ENCODE results near the gene NLRP14. TPM values are rescaled to one million over a fixed set of nuclear protein-coding genes. Genes with fewer than 3 reads are reported as not detected.

Gene NLRP14
- total RNA-seq, 1 experiment from 2014 or later: 0.19 TPM

DNA sequence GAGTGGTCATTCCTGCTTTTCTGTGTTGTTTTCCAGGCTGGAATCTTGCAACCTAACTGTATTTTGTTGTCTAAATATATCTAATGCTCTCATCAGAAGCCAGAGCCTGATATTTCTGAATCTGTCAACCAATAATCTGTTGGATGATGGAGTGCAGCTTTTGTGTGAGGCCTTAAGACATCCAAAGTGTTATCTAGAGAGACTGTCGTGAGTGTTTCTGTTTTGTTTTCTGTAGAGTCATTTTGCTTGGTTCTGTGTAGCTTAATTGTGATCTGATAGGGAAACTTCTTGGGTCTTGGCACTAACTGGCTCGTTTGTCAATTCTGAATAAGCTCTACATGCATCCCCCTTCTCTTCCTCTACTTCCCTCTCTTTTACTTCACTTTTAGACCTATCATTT, 37.4 kb downstream of the NLRP14 start:
- no peak for DNase-seq (ENCODE audit: low spot score)

DNA sequence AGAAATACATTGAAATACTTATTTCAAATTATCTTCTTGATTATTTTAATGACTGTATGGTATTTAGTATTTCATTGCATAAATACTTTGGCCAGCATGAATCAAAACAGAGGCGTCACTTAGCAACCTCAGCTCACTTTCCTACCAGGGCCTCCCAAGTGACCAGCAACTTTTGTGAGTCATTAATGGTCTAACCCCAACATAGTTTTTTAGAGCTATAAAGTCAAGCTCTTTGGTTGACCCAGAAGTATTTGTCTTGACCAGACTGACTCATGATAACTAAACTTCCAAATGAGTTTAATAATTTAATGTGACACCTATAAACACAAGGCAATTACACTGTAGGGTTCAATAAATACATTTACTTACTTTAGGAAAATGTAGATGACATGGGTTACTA, 40.6 kb downstream of the NLRP14 start:
- no peak for DNase-seq (ENCODE audit: low spot score)

DNA sequence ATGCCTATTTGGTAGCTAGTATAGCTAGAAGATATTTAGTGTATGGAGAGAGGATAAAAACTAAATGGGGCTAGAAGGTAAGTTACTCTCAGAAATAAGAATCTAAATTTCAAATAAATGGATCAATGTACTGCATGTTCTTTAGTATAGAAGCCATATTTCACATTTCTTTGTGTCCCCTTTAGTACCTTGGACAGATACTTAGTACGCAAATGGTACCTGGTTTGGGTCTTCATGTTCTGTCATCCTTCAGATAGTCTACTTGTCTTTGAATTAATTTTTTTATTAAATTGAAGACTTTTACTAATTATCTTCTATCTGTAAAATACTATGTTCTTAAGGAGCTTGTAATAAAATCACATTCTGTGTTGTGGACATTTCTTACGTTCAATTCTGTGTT, 42.3 kb downstream of the NLRP14 start:
- no peak for DNase-seq (ENCODE audit: low spot score)

DNA sequence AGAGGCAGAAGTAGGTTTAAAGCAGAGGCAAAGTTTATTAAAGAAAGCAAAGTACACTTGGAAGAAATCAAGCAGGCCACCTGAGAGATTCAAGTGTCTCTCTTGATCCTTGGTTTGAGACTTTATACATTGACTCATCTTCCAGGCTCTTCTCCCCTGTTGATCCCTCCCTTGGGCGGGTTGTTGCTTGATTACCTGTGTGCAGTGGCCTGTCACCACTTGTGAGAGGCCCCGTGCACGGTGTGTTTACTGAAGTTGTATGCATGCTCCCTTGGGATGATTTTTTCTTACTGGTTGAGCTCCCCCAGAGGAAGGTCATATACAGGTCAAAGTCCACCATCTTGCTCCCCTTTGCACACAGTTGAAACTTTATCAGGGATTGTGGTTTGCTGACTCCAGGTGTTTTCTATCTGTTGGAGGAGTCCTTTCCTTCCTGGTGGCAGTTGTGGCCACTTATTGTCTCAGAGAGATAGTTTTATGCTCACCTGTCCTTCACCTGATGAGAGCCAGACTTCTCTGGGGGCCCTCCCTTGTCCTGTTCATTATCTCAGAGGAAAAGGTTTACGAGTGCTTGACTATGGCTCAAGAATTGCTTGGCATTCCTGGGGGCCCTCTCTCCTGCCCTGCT, 52.2 kb downstream of the NLRP14 start:
- no peak for DNase-seq (ENCODE audit: low spot score)

DNA sequence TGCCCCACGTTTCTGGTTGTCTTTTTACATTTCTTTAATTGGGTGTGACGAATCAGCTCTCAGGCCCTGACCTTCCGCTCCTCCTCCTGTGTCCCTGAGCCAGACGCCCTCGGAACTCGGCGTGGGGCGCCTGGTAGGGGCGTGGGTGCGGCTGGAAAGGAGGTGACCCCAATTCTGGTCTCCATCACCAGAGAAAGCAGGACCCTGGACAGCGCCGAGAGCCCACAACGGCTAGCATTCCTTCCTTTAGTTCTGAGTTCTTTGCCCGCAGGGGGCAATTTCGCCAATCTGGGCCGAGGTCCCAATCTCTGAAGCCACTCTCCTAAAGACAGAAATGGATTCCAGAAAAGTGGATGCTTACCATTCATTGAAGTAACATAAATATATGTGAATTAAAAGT, 56.8 kb downstream of the NLRP14 start:
- DNase-seq (ENCODE audit: low spot score): no peak

DNA sequence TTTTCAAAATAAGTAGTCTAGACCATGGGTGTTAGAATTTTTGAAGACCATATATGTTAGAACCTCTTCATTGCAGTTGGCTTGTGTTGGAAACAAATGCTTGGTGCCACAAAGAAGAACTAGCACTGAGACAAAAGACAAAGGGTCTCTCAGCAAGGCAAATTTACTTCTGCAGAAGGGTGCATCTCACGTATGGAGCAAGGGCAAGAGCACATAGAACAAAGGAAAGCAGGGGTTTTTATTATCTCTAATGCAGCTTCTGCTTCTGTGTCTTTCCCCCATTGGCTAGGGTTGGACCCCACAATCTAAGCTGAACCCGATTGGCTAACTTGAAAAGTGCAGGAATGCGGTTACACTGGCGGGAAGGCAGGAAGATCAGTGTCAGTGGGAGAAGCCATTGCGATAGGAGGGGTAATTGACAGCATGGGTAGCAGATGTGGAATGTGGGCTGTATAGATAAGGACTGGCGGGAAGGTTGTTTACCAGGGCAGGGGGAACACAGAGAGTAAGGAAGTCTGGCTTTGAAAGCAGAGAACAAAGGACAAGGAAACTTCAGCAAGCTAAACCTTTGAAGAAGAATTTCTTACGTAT, 59.4 kb downstream of the NLRP14 start:
- no peak for DNase-seq (ENCODE audit: low spot score)

DNA sequence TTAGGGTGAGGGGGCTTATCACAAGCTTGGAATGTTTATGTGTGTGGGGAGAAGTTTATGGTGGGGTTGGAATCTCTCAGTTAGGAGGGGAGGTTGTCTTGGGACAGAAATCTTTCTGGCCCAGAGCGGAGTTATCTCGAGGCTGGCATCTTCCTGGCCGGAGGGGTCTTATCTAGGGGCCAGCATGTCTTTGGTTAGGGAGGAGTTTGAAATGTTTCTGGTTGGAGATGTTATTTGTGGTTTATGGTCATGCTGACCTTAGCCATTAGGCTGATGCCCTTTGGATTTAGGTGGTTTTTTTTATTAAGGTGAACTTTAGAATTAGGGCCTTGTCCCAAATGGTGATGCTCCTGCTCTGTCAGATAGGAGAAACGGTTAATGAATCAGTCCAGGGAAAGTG, 60.6 kb downstream of the NLRP14 start:
- DNase-seq (ENCODE audit: low spot score): no peak

DNA sequence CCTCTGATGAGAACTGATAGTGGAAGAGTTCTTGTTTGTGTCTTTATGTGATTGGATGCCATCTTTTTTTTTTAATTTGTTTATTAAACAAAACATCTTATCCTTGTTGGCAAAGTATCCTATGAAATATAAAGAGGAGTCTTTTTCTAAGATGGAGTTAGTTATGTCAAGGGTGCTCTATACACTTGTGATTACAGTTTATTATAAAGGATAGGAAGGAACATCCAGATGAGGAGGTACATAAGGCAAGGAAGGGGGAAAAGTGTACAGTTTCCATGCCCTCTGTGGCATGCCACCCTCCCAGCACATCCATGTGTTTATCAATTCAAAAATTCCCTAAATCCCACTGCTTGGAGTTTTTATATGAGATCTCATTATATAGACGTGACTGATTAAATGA, 61.2 kb downstream of the NLRP14 start:
- DNase-seq (ENCODE audit: low spot score): no peak

DNA sequence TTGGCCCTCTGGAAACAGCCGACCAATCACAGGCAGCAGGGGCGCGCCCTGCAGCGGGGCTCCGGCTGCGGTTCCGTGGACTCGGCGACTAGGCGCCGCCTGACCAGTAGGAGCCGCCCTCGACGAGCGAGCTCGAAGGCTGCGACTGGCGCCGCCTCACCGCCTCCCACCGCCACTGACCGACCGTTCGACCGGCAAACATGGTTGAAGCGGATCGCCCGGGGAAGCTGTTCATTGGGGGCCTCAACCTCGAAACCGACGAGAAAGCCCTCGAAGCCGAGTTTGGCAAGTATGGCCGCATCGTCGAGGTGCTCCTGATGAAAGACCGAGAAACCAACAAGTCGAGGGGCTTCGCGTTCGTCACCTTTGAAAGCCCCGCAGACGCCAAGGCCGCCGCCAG, 68.6 kb downstream of the NLRP14 start, which contains the start of gene RBMXL2:
RBMXL2 (plus strand) TSS at position 78 of the 400 bp plus-strand sequence; CDS start at position 201, 123 bp downstream.
- no peak for DNase-seq (ENCODE audit: low spot score)

DNA sequence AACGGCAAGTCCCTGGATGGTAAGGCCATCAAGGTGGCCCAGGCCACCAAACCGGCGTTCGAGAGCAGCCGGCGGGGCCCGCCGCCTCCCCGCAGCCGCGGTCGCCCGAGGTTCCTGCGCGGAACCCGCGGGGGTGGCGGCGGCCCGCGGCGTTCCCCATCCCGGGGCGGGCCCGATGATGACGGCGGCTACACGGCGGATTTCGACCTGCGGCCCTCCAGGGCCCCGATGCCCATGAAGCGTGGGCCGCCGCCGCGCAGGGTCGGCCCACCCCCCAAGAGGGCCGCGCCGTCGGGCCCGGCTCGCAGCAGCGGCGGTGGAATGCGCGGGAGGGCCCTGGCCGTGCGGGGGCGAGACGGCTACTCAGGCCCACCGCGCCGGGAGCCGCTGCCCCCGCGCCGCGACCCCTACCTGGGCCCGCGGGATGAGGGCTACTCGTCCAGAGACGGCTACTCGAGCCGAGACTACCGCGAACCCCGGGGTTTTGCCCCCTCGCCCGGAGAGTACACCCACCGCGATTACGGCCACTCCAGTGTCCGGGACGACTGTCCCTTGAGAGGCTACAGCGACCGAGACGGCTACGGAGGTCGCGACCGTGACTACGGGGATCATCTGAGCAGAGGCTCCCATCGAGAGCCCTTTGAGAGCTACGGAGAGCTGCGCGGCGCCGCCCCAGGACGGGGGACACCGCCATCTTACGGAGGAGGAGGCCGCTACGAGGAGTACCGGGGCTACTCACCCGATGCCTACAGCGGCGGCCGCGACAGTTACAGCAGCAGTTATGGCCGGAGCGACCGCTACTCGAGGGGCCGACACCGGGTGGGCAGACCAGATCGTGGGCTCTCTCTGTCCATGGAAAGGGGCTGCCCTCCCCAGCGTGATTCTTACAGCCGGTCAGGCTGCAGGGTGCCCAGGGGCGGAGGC, 69.3 kb downstream of the NLRP14 start:
- no peak for DNase-seq (ENCODE audit: low spot score)

DNA sequence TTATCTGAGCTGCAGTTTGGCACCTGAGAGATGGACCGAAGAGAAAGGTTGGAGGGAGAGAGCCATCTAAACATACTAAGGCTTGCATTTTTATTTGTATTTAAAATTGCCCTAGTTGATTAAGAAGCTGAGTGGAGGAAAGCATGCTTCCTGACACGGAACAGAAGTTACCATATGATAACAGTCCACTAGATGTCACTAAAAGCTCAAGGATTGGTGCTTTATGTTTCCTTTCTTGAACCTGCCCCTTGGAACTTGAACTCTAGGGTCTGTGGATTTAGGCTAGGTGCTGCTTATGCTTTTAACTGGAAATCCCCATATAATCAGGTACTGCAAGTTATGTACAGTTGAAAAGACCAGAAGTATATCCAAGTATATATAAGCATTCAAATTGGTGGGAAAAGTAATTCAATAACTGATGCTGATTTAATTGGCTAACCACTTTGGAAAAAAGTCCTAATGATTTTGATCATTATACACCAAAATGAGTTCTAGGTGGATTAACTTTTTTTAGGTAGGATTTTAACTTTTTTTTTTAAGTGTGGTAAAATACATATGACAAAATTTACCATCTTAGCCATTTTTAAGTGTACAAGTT, 78.1 kb downstream of the NLRP14 start:
- DNase-seq (ENCODE audit: low spot score): peak; percentile 58

DNA sequence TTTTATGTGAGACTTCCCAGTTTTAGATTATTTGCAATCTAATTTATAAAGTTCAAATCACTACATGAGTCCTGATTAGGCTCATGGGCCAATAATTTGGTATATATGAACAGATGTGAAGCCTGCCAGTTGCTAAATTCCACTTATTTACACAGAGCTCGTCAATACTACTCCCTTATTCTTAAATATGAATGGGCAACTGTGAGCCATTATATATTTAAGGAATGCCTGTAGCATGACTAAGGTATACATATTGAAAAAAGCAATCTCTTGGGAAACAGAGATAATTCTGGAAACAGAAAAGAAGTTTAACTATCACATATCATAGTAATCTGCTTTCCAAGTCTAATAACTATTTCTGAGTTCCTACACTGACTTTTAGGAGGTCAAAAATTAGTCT, 95.5 kb downstream of the NLRP14 start:
- no peak for DNase-seq (ENCODE audit: low spot score)

DNA sequence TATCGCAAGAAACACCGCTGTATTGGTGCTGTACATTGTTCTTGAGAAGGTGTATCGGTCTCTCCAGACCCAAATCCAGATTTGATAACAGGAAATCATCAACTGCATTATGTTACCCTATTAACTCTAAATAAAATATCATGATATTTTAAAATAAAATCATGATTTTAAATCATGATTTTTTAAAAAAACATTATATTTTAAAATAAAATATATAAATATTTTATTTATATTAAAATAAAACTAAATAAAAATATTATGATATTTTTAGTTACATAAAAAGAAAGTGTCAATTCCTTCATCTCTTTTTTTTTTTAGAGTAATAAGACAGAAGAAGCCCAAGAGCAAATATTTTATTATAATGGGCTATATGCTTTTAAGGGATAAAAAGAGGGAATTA, 96.1 kb downstream of the NLRP14 start:
- no peak for DNase-seq (ENCODE audit: low spot score)

Other genes starting within 250 kb of the NLRP14 start
- gene OR2AG2, start 248.5 kb upstream of the NLRP14 start, total RNA-seq (2014; rRNA removed; shearing (Covaris generic)): 0.06 and 0.84 TPM in 2 replicates
- gene OR2AG1, start 237.5 kb upstream of the NLRP14 start, total RNA-seq (2014; rRNA removed; shearing (Covaris generic)): not detected in 2 replicates
- 0.43 TPM in 1 of 2 replicates, not detected in the other for gene OR6A2, start 220.8 kb upstream of the NLRP14 start, total RNA-seq (2014; rRNA removed; shearing (Covaris generic))
- not detected in 2 replicates for gene OR10A5, start 174.8 kb upstream of the NLRP14 start, total RNA-seq (2014; rRNA removed; shearing (Covaris generic))
- gene OR10A2, start 157.4 kb upstream of the NLRP14 start, total RNA-seq (2014; rRNA removed; shearing (Covaris generic)): not detected in 2 replicates
- gene OR10A4, start 143.9 kb upstream of the NLRP14 start, total RNA-seq (2014; rRNA removed; shearing (Covaris generic)): not detected in 2 replicates
- not detected in 2 replicates for gene OR2D2, start 128.0 kb upstream of the NLRP14 start, total RNA-seq (2014; rRNA removed; shearing (Covaris generic))
- gene OR2D3, start 99.5 kb upstream of the NLRP14 start, total RNA-seq (2014; rRNA removed; shearing (Covaris generic)): not detected in 2 replicates
- gene ZNF215, start 94.1 kb upstream of the NLRP14 start, total RNA-seq (2014; rRNA removed; shearing (Covaris generic)): 10.7 TPM in 2 replicates
- gene ZNF214, start 133 bp upstream of the NLRP14 start, total RNA-seq (2014; rRNA removed; shearing (Covaris generic)): 5.5 and 9.3 TPM in 2 replicates
- not detected in 2 replicates for gene RBMXL2, start 68.5 kb downstream of the NLRP14 start, total RNA-seq (2014; rRNA removed; shearing (Covaris generic))
- 0.06 TPM in 1 of 2 replicates, not detected in the other for gene SYT9, start 231.4 kb downstream of the NLRP14 start, total RNA-seq (2014; rRNA removed; shearing (Covaris generic))

All from H4 (cell line).